A549 (cell line): Measurements from ENCODE around the gene CDH4. TPM values are rescaled to one million over a fixed set of nuclear protein-coding genes. Genes with fewer than 3 reads are reported as not detected.

ENCODE experiments used
- ATAC-seq, 2 experiments: fragments of 200-7000 bp in 1 of 2; fragments of >200 bp in 1 of 2; cut with Nextera tagmentation in 1 of 2; cut with Tn5 transposase in 1 of 2; 3 replicates each; pipeline versions ENCODE4 v1.8.0 to v1.9.1; 2018 to 2020; ENCODE audit warnings: mild to moderate bottlenecking in 1 of 2, moderate library complexity in 1 of 2
- CTCF ChIA-PET: fragments of 300-600 bp; sonication (Branson Sonifier 250); formaldehyde crosslinking; extraction: SDS; loops from one replicate; lab custom pipeline; 2021; ENCODE audit warnings: antibody characterized with exemption, inconsistent platforms; lab: Yijun Ruan, JAX
- POLR2A ChIA-PET: fragments of 350-600 bp; formaldehyde crosslinking; extraction: SDS; loops from one replicate; lab custom pipeline; 2021; ENCODE audit warnings: antibody characterized with exemption, inconsistent platforms; lab: Yijun Ruan, JAX
- DNase-seq, 2 experiments: peaks; one replicate each; pipeline versions ENCODE4 v3.0.0 to v3.0.0-alpha.2; 2011 to 2016; ENCODE audit warnings: low read depth in 1 of 2, low spot score in 1 of 2
- FAIRE-seq: peaks from 2 replicates; lab custom pipeline; 2011; peaks lifted over from hg19 to GRCh38; lab: Jason Lieb, UNC
- H3K27ac ChIP-seq, 2 experiments: fragments of >200 bp; sonication (Bioruptor Twin); formaldehyde crosslinking; 3 replicates each; pipeline ENCODE4 v1.5.1; 2016 to 2017
- H3K4me1 ChIP-seq: fragments of >200 bp; sonication (Bioruptor Twin); formaldehyde crosslinking; 3 replicates; pipeline ENCODE4 v1.6.1; 2016
- H3K4me2 ChIP-seq: fragments of >200 bp; sonication (Bioruptor Twin); formaldehyde crosslinking; 3 replicates; pipeline ENCODE4 v1.6.1; 2016
- H3K4me3 ChIP-seq: fragments of >200 bp; sonication (Bioruptor Twin); formaldehyde crosslinking; 3 replicates; pipeline ENCODE4 v1.5.1; 2016
- H3K9me3 ChIP-seq: fragments of >200 bp; sonication (Bioruptor Twin); formaldehyde crosslinking; 3 replicates; pipeline ENCODE4 v1.6.1; 2016
- BHLHE40 ChIP-seq: IDR thresholded peaks from 2 replicates; pipeline ENCODE4 v1.6.1; 2012; ENCODE audit warnings: low read depth, low read length, inconsistent platforms
- CBX8 ChIP-seq: fragments of 200-600 bp; sonication (generic); IDR thresholded peaks from 2 replicates; pipeline ENCODE4 v1.6.1; 2016
- EP300 ChIP-seq, 2 experiments: fragments of >200 bp; sonication (Bioruptor Twin); formaldehyde crosslinking; IDR thresholded peaks; 2 replicates in 1 of 2; 3 replicates in 1 of 2; pipeline ENCODE4 v1.6.1; 2016 to 2017
- FOSB ChIP-seq: fragments of 250-450 bp; sonication (Bioruptor Pico); IDR thresholded peaks from 2 replicates; pipeline ENCODE4 v1.5.0; 2020; ENCODE audit warnings: mild to moderate bottlenecking, moderate library complexity
- GATA3 ChIP-seq: IDR thresholded peaks from 2 replicates; pipeline ENCODE4 v1.6.1; 2012; ENCODE audit warnings: borderline replicate concordance
- HOXA7 ChIP-seq: fragments of 250-450 bp; sonication (Bioruptor Pico); IDR thresholded peaks from 2 replicates; pipeline ENCODE4 v1.5.0; 2020; ENCODE audit warnings: mild to moderate bottlenecking, moderate library complexity
- HOXB13 ChIP-seq: fragments of 250-450 bp; sonication (Bioruptor Pico); IDR thresholded peaks from 2 replicates; pipeline ENCODE4 v1.5.0; 2020; ENCODE audit warnings: low read depth, mild to moderate bottlenecking, moderate library complexity
- HOXB5 ChIP-seq: fragments of 250-450 bp; sonication (Bioruptor Pico); IDR thresholded peaks from 2 replicates; pipeline ENCODE4 v1.5.0; 2020; ENCODE audit warnings: mild to moderate bottlenecking, moderate library complexity
- JUN ChIP-seq, 2 experiments: fragments of >200 bp; sonication (Bioruptor Twin); formaldehyde crosslinking; IDR thresholded peaks; 2 replicates in 1 of 2; 3 replicates in 1 of 2; pipeline ENCODE4 v1.6.1; 2016 to 2017
- KDM1A ChIP-seq: fragments of 200-600 bp; sonication (generic); IDR thresholded peaks from 2 replicates; pipeline ENCODE4 v1.6.1; 2016; ENCODE audit warnings: low read depth, mild to moderate bottlenecking
- MAFK ChIP-seq: fragments of 450-650 bp; IDR thresholded peaks from 2 replicates; pipeline ENCODE4 v1.6.1; 2014; ENCODE audit not compliant: partially characterized antibody
- MYC ChIP-seq: IDR thresholded peaks from 2 replicates; pipeline ENCODE4 v1.6.1; 2012; ENCODE audit warnings: mild to moderate bottlenecking, inconsistent platforms, low read length, improper control_type of control experiment, borderline replicate concordance
- NR3C1 ChIP-seq: fragments of >200 bp; sonication (Bioruptor Twin); formaldehyde crosslinking; IDR thresholded peaks from 3 replicates; pipeline ENCODE4 v1.6.1; 2017
- PHF8 ChIP-seq: fragments of 200-600 bp; sonication (generic); IDR thresholded peaks from 2 replicates; pipeline ENCODE4 v1.6.1; 2016; ENCODE audit warnings: low read depth, mild to moderate bottlenecking, antibody characterized with exemption, moderate library complexity, borderline replicate concordance
- RAD21 ChIP-seq, 2 experiments: fragments of >200 bp in 1 of 2; sonication (Bioruptor Twin) in 1 of 2; formaldehyde crosslinking in 1 of 2; IDR thresholded peaks in 1 of 2; conservative IDR thresholded peaks in 1 of 2; 2 replicates in 1 of 2; 3 replicates in 1 of 2; pipeline ENCODE4 v1.6.1; 2012 to 2018; ENCODE audit warnings: inconsistent platforms in 1 of 2
- RFX5 ChIP-seq: fragments of 450-650 bp; IDR thresholded peaks from 2 replicates; pipeline ENCODE4 v1.7.1; 2014; ENCODE audit warnings: antibody characterized with exemption, mild to moderate bottlenecking, moderate library complexity
- TFCP2L1 ChIP-seq: fragments of 250-450 bp; sonication (Bioruptor Pico); IDR thresholded peaks from 2 replicates; pipeline ENCODE4 v1.5.0; 2021; ENCODE audit warnings: mild to moderate bottlenecking
- TP53 ChIP-seq: fragments of 250-450 bp; sonication (Bioruptor Pico); IDR thresholded peaks from 2 replicates; pipeline ENCODE4 v1.5.0; 2021; ENCODE audit warnings: mild to moderate bottlenecking, moderate library complexity
- ZFP36 ChIP-seq: fragments of 450-650 bp; IDR thresholded peaks from 2 replicates; pipeline ENCODE4 v1.6.1; 2014; ENCODE audit warnings: borderline replicate concordance; ENCODE audit not compliant: partially characterized antibody
- ZNF302 ChIP-seq: fragments of 250-450 bp; sonication (Bioruptor Pico); IDR thresholded peaks from 2 replicates; pipeline ENCODE4 v1.9.0; 2021; ENCODE audit warnings: inconsistent platforms, mild to moderate bottlenecking, moderate library complexity
- WGBS: methylation state at CpG from one replicate; pipeline ENCODE4 v1.1.6; 2017; ENCODE audit errors: missing lambda C conversion rate; 5-methylcytosine and 5-hydroxymethylcytosine counted together
- polyA plus RNA-seq, 4 experiments: library from polyadenylated mRNA; depleted of rRNA in 3 of 4; stranded (reverse); fragments of >200 nt; fragmentation: RNase III in 1 of 4; extraction: RNeasy Plus Mini Kit Qiagen cat#74134 plus additional on column Dnase treatment in 1 of 4; gene quantifications; 2 replicates in 3 of 4; 3 replicates in 1 of 4; pipeline ENCODE4 v1.2.3, GENCODE V29; 2011 to 2017
- TF ChIP-seq, protein P1 (sequence below): fragments of 200-600 bp; sonication (generic); IDR thresholded peaks from 2 replicates; pipeline ENCODE4 v1.6.1; 2016; ENCODE audit warnings: antibody characterized with exemption, mild to moderate bottlenecking, moderate library complexity
- TF ChIP-seq, protein P2 (sequence below): fragments of >200 bp; sonication (Bioruptor Twin); formaldehyde crosslinking; IDR thresholded peaks from 3 replicates; pipeline ENCODE4 v1.5.1; 2016
- TF ChIP-seq, protein P3 (sequence below): fragments of >200 bp; sonication (Bioruptor Twin); formaldehyde crosslinking; IDR thresholded peaks from 3 replicates; pipeline ENCODE4 v1.6.1; 2016
- TF ChIP-seq, protein P4 (sequence below): fragments of 450-650 bp; IDR thresholded peaks from 2 replicates; pipeline ENCODE4 v1.6.1; 2014; ENCODE audit warnings: antibody characterized with exemption
- TF ChIP-seq, protein P5 (sequence below): IDR thresholded peaks from 2 replicates; pipeline ENCODE4 v1.6.1; 2012

CDH4 gene
- polyA plus RNA-seq, 2 of the 4 experiments (the other 2 are of a cell fraction) = 3.4 to 10.3 TPM

DNA sequence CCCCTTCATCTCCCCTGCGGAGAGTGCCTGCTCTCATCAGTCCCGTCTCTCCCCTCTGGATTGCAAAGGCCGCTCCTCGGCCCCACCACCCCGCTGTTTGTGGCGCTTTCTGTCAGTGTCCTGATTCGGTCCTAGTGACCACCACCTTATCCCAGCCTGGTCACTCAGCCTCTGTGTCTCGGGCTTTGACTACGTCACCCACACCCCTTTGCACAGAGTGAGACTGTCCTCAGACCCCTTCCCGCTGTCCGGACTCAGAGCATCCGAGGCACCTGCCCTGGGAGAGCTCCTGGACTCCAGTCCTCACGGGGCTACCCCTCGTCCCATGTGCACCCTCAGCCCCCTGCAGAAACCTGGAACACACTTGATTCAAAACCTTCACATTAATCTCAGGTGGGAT is 433.4 kb downstream of the CDH4 start (continued):
- TF ChIP-seq, protein P1, sequence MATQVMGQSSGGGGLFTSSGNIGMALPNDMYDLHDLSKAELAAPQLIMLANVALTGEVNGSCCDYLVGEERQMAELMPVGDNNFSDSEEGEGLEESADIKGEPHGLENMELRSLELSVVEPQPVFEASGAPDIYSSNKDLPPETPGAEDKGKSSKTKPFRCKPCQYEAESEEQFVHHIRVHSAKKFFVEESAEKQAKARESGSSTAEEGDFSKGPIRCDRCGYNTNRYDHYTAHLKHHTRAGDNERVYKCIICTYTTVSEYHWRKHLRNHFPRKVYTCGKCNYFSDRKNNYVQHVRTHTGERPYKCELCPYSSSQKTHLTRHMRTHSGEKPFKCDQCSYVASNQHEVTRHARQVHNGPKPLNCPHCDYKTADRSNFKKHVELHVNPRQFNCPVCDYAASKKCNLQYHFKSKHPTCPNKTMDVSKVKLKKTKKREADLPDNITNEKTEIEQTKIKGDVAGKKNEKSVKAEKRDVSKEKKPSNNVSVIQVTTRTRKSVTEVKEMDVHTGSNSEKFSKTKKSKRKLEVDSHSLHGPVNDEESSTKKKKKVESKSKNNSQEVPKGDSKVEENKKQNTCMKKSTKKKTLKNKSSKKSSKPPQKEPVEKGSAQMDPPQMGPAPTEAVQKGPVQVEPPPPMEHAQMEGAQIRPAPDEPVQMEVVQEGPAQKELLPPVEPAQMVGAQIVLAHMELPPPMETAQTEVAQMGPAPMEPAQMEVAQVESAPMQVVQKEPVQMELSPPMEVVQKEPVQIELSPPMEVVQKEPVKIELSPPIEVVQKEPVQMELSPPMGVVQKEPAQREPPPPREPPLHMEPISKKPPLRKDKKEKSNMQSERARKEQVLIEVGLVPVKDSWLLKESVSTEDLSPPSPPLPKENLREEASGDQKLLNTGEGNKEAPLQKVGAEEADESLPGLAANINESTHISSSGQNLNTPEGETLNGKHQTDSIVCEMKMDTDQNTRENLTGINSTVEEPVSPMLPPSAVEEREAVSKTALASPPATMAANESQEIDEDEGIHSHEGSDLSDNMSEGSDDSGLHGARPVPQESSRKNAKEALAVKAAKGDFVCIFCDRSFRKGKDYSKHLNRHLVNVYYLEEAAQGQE = no peak
- TF ChIP-seq, protein P2, sequence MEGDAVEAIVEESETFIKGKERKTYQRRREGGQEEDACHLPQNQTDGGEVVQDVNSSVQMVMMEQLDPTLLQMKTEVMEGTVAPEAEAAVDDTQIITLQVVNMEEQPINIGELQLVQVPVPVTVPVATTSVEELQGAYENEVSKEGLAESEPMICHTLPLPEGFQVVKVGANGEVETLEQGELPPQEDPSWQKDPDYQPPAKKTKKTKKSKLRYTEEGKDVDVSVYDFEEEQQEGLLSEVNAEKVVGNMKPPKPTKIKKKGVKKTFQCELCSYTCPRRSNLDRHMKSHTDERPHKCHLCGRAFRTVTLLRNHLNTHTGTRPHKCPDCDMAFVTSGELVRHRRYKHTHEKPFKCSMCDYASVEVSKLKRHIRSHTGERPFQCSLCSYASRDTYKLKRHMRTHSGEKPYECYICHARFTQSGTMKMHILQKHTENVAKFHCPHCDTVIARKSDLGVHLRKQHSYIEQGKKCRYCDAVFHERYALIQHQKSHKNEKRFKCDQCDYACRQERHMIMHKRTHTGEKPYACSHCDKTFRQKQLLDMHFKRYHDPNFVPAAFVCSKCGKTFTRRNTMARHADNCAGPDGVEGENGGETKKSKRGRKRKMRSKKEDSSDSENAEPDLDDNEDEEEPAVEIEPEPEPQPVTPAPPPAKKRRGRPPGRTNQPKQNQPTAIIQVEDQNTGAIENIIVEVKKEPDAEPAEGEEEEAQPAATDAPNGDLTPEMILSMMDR = no peak
- TF ChIP-seq EP300 (IDR thresholded peaks at IDR 0.05) (no peak), TFCP2L1 (no peak)

DNA sequence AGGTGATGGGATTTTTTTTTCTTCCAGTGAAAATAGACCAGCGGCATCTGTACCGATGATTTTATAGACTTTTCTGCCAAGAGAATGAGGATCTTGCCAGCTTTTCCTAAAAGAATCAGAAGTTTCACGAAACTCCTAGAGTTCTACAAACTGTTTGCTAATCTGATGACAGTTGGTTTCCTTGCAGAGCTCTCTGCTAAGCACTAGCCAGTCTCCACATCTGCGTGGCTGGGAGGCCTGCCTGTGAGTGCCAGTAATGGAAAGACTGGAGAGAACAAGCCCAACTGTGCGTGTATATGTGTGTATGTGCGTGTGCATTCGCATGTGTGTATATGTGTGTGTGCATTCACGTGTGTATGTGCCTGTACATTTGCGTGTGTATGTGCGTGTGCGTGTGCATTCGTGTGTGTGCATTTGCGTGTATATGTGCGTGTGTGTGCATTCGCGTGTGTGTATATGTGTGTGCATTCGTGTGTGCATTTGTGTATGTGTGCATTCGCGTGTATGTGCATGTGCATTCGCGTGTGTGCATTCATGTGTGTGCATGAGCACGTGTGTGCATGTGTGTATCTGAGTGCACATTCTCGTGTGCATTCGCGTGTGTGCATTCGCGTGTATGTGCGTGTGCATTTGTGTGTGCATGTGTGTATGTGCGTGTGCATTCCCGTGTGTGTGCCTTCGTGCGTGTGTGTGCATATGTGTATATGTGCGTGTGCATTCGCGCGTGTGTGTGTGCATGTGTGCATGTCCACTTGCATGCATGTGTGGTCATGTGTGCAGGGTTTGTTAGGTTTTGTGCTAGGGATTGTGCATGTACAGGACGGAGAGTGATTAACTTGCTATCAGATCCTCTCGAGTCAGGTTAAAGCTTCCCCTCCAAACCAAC is 434.2 kb downstream of the CDH4 start:
- no peak overlapping the region for H3K27ac ChIP-seq
- H3K4me1 ChIP-seq = no peaks in the 10 kb centered on the region
- H3K9me3 ChIP-seq = no peaks in the 10 kb centered on the region
- CTCF ChIA-PET = no interaction called here
- 85% methylated on average over 38 of the region's 38 CpGs for WGBS
- POLR2A ChIA-PET = no interaction called here
- no peak overlapping the region for H3K4me3 ChIP-seq
- no peak for DNase-seq
- no peak overlapping the region for H3K4me2 ChIP-seq
- TF ChIP-seq ZFP36 = no peak
- TF ChIP-seq KDM1A = no peak
- no peak for TF ChIP-seq ZNF302
- no peak for TF ChIP-seq MAFK
- no peak for TF ChIP-seq HOXA7 (CRISPR knock-in tag)
- no peak for TF ChIP-seq JUN (IDR thresholded peaks at IDR 0.05)
- no peak for TF ChIP-seq RFX5
- TF ChIP-seq, protein P3, sequence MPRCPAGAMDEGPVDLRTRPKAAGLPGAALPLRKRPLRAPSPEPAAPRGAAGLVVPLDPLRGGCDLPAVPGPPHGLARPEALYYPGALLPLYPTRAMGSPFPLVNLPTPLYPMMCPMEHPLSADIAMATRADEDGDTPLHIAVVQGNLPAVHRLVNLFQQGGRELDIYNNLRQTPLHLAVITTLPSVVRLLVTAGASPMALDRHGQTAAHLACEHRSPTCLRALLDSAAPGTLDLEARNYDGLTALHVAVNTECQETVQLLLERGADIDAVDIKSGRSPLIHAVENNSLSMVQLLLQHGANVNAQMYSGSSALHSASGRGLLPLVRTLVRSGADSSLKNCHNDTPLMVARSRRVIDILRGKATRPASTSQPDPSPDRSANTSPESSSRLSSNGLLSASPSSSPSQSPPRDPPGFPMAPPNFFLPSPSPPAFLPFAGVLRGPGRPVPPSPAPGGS = no peak
- no peak for TF ChIP-seq BHLHE40
- ATAC-seq = no peak
- no peak for FAIRE-seq

DNA sequence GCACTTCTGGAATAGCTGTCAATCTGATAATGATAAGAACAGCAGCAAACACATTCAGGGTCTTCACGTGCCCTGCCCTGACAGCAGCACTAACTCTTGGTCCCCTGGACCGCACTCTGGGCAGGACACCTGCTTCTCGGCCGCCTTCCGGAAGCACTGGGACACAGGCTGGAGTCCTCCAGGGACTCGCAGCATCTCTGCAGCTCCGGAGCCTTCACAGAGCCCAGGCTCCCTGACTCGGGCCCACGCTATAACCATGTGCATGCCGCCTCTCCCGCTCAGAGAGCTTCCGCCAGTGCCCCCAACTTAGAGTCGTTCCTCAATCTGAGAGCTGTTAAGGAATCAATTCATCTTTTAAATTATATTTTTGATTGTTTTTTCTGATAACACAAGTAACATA is 436.4 kb downstream of the CDH4 start:
- ChIA-PET CTCF (no interaction called here), POLR2A (no interaction called here)
- ATAC-seq (no peak), DNase-seq (no peak), FAIRE-seq (no peak)
- no peaks in the 10 kb centered on the region for H3K4me1 ChIP-seq
- H3K4me2 ChIP-seq = no peak overlapping the region
- H3K9me3 ChIP-seq = no peaks in the 10 kb centered on the region
- no peak overlapping the region for H3K4me3 ChIP-seq
- 77% methylated on average over 13 of the region's 13 CpGs for WGBS
- no peak overlapping the region for H3K27ac ChIP-seq
- TF ChIP-seq, protein P4, sequence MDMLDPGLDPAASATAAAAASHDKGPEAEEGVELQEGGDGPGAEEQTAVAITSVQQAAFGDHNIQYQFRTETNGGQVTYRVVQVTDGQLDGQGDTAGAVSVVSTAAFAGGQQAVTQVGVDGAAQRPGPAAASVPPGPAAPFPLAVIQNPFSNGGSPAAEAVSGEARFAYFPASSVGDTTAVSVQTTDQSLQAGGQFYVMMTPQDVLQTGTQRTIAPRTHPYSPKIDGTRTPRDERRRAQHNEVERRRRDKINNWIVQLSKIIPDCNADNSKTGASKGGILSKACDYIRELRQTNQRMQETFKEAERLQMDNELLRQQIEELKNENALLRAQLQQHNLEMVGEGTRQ = no peak
- no peak for TF ChIP-seq CBX8
- TF ChIP-seq RAD21 (conservative IDR thresholded peaks at IDR 0.05 in 1 of 2, IDR thresholded peaks at IDR 0.05 in 1 of 2) = no peak
- TF ChIP-seq BHLHE40 = no peak
- TF ChIP-seq MYC = no peak
- TF ChIP-seq RFX5 = no peak
- TF ChIP-seq, protein P3 = no peak
- TF ChIP-seq ZFP36 = no peak
- TF ChIP-seq FOSB = no peak
- TF ChIP-seq TP53 = no peak
- TF ChIP-seq GATA3 = no peak
- TF ChIP-seq, protein P5, sequence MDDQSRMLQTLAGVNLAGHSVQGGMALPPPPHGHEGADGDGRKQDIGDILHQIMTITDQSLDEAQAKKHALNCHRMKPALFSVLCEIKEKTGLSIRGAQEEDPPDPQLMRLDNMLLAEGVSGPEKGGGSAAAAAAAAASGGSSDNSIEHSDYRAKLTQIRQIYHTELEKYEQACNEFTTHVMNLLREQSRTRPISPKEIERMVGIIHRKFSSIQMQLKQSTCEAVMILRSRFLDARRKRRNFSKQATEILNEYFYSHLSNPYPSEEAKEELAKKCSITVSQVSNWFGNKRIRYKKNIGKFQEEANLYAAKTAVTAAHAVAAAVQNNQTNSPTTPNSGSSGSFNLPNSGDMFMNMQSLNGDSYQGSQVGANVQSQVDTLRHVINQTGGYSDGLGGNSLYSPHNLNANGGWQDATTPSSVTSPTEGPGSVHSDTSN = no peak
- TF ChIP-seq PHF8 = no peak
- no peak for TF ChIP-seq HOXB5 (CRISPR knock-in tag)
- TF ChIP-seq HOXB13 (CRISPR knock-in tag) = no peak
- no peak for TF ChIP-seq NR3C1
